Measurements from ENCODE around the gene TIA1.

GRCh38 chr2:70214953-70215549 lies 33.4 kb downstream of the TIA1 start:
- TF ChIP-seq CTCF (IDR thresholded peaks at IDR 0.05; ENCODE audit: low read length): no peak
- no peak for TF ChIP-seq EZH2phosphoT487 (IDR thresholded peaks at IDR 0.05; ENCODE audit: low read length)

All from MM.1S (cell line).